Measurements from ENCODE around the gene UGT1A7.
"Not testable (repeated sequence)": the region's sequence is repeated elsewhere in the genome, so short reads cannot be mapped to it uniquely, and the experiment has no call there.

UGT1A7 gene

GRCh38 chr2:233681521-233682099, at the start of gene UGT1A7:
TSS of gene UGT1A7 (plus strand) at chr2:233681901. CDS start at chr2:233681938, 37 bp downstream.
- Histone ChIP-seq H3K4me3 (peak within 1 kb of the TSS in 1 of 7 experiments; percentile 1), H3K27ac (no peak within 1 kb of the TSS)

DNA sequence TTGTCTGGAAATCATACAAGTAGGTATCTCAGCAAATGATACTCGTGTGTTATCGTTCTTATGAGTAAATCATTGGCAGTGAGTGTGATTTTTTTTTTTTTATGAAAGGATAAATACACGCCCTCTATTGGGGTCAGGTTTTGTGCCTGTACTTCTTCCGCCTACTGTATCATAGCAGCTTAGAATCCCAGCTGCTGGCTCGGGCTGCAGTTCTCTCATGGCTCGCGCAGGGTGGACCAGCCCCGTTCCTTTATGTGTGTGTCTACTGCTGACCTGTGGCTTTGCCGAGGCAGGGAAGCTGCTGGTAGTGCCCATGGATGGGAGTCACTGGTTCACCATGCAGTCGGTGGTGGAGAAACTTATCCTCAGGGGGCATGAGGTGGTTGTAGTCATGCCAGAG, 45.4 kb upstream of the UGT1A7 start, which contains the start of gene UGT1A10:
UGT1A10 (plus strand) TSS at position 143 of the 400 bp plus-strand sequence; CDS start at position 218, 75 bp downstream.
- H3K27ac ChIP-seq: not testable (repeated sequence)
- peak within 1 kb of the TSS in 1 of 7 experiments; percentile 17 for H3K4me3 ChIP-seq

DNA sequence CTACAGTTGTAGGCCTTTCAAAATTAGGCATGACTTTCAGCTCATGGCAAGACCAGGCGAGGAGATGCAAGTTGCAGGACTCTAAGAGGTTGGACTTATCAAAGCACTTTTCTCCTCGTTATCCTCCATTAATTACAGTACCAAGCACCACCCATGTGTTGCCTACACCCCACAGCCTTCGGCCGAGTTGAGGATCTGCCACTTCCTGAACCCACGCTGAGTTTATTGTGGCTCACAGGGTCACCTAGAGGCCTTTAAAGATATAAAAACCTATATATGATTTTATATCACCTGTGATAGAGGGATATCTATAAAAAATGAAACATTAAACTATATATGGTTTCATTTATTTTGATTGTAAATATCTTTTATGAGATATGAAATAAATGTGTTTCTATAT, 42.9 kb upstream of the UGT1A7 start:
- Histone ChIP-seq H3K4me3 (no peak overlapping the region), H3K27ac (no peak overlapping the region)

DNA sequence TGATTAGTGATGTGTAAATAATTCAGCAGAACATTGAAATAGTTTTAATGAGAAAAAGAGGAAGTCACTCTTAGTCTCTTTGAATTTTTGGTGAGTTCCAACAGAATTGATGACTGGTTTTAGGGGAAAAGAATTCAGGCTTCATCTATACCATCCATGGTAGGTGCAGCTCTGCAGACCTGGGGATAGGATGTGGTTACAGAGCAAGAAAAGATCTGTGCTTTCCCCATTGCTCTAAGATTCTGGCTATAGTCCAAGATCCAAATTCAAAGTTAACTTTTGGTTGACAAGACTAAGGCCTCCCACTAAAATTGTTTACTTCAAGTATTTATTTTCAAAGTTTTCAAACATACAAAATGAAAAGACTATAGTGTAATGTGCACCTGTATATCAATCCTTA, 41.8 kb upstream of the UGT1A7 start:
- no peak overlapping the region for H3K27ac ChIP-seq
- H3K4me3 ChIP-seq: no peak overlapping the region

- no peak overlapping the region for H3K4me3 ChIP-seq
Measured at GRCh38 chr2:233643128-233643527, 38.6 kb upstream of the UGT1A7 start.

GRCh38 chr2:233646033-233646432, 35.7 kb upstream of the UGT1A7 start:
- H3K4me3 ChIP-seq, H3K27ac ChIP-seq: not testable (repeated sequence)

More at GRCh38 chr2:233643128-233643527, 38.6 kb upstream of the UGT1A7 start:
- no peak overlapping the region for H3K27ac ChIP-seq

DNA sequence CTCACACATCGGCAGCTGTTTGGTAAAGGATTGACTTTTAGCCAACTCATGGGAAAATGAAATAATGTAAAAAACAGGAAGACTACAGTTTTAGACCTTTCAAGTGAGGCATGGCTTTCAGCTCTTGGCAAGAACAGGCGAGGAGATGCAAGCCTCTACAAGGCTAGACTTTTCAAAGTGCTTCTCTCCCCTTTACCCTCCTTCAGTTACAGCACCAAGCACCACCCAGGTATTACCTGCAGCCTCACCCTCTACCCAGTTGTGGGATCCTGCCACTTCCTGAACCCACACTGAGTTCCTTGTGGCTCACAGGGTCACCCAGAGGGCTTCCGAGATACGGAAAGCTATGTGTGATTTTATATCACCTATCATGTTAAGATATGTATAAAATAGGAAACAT, 30.7 kb upstream of the UGT1A7 start:
- Histone ChIP-seq H3K4me3 (no peak overlapping the region), H3K27ac (no peak overlapping the region)

GRCh38 chr2:233651430-233651829, 30.3 kb upstream of the UGT1A7 start:
- no peak overlapping the region for H3K4me3 ChIP-seq
- no peak overlapping the region for H3K27ac ChIP-seq

DNA sequence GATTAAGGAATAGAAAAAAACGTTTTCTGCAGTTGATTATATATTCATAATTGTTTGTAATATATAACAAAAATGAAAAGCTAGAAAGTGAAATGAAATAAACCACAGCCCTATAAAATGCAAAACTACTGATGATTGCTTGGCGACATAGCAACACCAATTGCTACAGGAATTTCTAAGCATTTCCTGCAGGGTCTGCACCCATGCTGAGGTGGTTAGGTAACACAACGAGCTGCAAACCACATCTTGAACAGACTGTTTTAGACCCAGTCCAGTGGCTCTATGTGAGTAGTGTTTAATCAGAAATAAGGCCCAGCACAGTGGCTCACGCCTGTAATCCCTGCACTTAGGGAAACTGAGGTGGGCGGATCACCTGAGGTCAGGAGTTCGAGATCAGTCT, 27.2 kb upstream of the UGT1A7 start:
- no peak overlapping the region for H3K4me3 ChIP-seq
- no peak overlapping the region for H3K27ac ChIP-seq

DNA sequence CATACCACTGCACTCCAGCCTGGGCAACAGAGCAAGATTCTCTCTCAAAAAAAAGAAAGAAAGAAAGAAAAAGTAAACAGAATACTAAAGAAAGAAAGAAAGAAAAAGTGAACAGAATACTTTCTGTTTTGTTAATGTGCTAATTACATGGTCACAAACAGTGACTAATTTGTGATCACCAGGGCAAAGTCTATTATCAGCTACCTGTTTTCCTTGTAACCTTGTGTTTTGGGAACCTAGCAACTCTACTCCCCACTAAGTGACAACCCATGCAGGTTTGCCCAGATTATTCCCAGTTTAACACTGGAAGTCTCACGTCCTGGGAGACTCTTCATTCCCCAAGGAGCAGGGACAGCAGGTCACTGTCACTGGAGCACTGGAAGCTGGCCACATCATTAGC, 26.7 kb upstream of the UGT1A7 start:
- Histone ChIP-seq H3K4me3 (no peak overlapping the region), H3K27ac (no peak overlapping the region)

- not testable (repeated sequence) for H3K4me3 ChIP-seq, H3K27ac ChIP-seq
Measured at GRCh38 chr2:233655943-233656342, 25.8 kb upstream of the UGT1A7 start.

DNA sequence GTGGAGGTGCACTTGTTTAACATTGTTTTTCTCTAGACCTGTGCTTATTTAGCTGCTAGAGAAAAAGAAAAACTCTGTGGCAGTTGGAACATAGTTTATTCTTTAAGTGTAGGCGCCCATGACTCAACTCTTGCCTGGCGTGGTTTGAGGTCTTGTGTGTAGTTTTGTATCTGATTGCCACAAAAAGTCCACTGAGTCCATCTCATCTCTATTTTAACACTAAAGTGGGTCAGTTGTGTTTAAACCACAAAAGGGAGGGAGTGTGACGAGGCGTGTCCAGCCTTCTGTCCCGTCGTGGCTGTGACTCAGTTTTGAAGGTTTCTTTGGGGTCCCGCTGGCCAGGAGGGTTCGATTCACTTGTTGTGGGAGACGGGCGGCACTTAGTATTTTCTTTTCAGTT, 25.3 kb upstream of the UGT1A7 start:
- H3K4me3 ChIP-seq: no peak overlapping the region
- H3K27ac ChIP-seq: no peak overlapping the region

DNA sequence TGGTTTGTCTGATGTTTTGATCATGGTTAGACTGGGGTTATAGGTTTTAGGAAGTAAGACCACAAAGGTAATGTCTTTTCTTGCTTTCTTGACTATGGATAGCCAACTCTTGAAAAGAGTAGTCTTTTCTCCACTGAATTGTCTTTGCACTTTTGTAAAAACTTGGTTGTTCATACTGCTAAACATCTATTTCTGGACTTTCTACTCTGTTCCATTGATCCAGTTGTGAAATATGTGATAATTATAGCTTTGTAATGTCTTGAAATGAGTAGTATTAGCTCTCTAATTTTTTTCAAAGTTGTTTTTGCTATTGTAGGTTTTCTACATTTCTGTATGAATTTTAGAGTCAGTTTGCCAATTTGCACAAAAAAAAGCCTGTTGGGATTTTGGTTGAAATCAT, 23.1 kb upstream of the UGT1A7 start:
- no peak overlapping the region for H3K4me3 ChIP-seq
- H3K27ac ChIP-seq: no peak overlapping the region

DNA sequence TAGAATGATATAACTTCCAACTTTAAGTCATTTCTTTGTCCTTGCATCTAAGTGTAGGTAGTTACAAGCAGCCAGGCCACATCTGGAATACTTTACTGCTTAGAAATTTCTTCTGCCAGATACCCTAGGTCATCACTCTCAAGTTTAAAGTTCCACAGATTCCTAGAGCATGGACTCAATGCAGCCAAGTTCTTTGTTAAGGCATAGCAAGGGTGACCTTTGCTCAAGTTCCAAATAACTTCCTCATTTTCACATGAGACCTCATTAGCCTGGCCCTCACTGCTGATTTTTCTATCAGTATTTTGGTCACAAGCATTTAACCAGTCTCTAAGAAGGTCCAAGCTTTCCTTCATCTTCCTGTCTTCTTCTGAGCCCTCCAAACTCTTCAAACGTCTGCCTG, 17.8 kb upstream of the UGT1A7 start:
- no peak overlapping the region for H3K27ac ChIP-seq

GRCh38 chr2:233668605-233669260, 13.0 kb upstream of the UGT1A7 start:
- Histone ChIP-seq H3K27ac (no peak overlapping the region), H3K4me3 (no peak overlapping the region)

More for the DNA sequence above, 17.8 kb upstream of the UGT1A7 start:
- no peak overlapping the region for H3K4me3 ChIP-seq

GRCh38 chr2:233671290-233672161, 10.2 kb upstream of the UGT1A7 start, which contains the start of gene UGT1A9:
TSS of gene UGT1A9 (plus strand) at chr2:233671898. CDS start at chr2:233671935, 37 bp downstream.
- H3K27ac ChIP-seq: no peak within 1 kb of the TSS
- H3K4me3 ChIP-seq: no peak within 1 kb of the TSS

GRCh38 chr2:233672886-233673285, 8.8 kb upstream of the UGT1A7 start:
- H3K4me3 ChIP-seq: no peak overlapping the region
- H3K27ac ChIP-seq: no peak overlapping the region

DNA sequence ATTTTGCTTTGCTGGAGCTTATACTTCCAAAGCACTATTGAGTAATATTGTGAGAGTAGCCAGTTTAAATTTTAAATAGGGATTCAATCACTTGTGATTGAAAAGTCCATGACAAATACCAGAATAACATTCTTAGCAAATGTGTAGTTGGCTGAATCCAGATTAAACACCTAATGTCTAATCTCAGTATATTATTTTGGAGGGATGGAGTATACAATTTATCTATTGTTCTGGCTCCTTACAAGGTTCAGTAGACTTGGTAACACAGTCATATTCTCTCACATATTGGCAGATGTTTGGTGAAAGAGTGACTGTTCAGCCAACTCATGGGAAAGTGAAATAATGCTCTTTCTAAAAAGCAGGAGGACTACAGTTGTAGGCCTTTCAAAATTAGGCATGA, 7.8 kb upstream of the UGT1A7 start:
- H3K4me3 ChIP-seq: no peak overlapping the region
- no peak overlapping the region for H3K27ac ChIP-seq

GRCh38 chr2:233674314-233674713, 7.4 kb upstream of the UGT1A7 start:
- H3K4me3 ChIP-seq: no peak overlapping the region
- H3K27ac ChIP-seq: no peak overlapping the region

GRCh38 chr2:233674995-233675394, 6.7 kb upstream of the UGT1A7 start:
- Histone ChIP-seq H3K4me3 (no peak overlapping the region), H3K27ac (no peak overlapping the region)

DNA sequence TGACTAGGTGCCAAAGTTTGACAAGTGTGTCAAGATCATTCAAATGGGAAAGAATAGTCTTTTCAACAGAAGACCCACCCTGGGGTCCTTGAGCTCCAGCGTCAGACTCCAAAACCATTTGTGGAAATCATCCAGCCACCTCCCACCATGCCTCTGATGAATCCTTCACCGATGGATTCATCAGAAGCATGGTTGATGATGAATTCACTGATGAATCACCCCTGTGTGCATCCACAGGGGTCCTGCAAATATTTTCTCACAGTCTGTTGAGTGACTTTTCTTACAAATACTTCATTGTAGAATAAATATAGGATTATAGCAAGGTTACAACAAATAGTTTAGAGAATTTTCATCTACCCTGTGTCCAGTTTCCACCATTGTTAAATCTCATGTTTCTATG, 5.7 kb upstream of the UGT1A7 start:
- Histone ChIP-seq H3K27ac (no peak overlapping the region), H3K4me3 (no peak overlapping the region)
